Measurements from ENCODE around the gene LDLRAD4.

The LDLRAD4 gene

GRCh38 chr18:13269013-13269280, 50.4 kb downstream of the LDLRAD4 start:
- Histone ChIP-seq H3K18ac (ENCODE audit: low read depth in 1 of 2, low read length in 2 of 2) (no peak overlapping the region), H3K4ac (ENCODE audit: low read depth in 1 of 2, low read length in 2 of 2) (no peak overlapping the region), H3K9ac (ENCODE audit: low read length) (no peak overlapping the region), H4K91ac (ENCODE audit: low read length) (no peak overlapping the region), H2AK5ac (ENCODE audit: low read length, severe bottlenecking) (no peak overlapping the region), H2BK12ac (ENCODE audit: low read length in 2 of 2) (no peak overlapping the region), H4K8ac (ENCODE audit: low read length) (no peak overlapping the region), H3K4me2 (ENCODE audit: low read length, poor library complexity, severe bottlenecking) (no peak overlapping the region), H3K27ac (ENCODE audit: low read length, poor library complexity, severe bottlenecking) (no peak overlapping the region), H3K9me3 (ENCODE audit: control insufficient read depth, low read length) (no peaks in the 10 kb centered on the region), H3K36me3 (ENCODE audit: control insufficient read depth in 1 of 2, insufficient read depth in 2 of 2, low read depth in 1 of 2, low read length in 2 of 2) (no peaks in the 10 kb centered on the region), H3K4me1 (ENCODE audit: control insufficient read depth, insufficient read depth, low read depth, low read length) (peaks cover 5% of the 10 kb centered on the region), H3K14ac (ENCODE audit: low read length in 2 of 2) (no peak overlapping the region), H3K23ac (ENCODE audit: low read length in 2 of 2) (no peak overlapping the region), H2AFZ (ENCODE audit: low read depth, low read length) (no peak overlapping the region), H3K79me1 (replicated peaks; ENCODE audit: low read length, poor library complexity, severe bottlenecking) (no peaks in the 10 kb centered on the region), H3K27me3 (ENCODE audit: control insufficient read depth in 1 of 2, insufficient read depth in 1 of 2, low read length in 2 of 2) (peaks cover 5 to 41% of the 10 kb centered on the region in 2 experiments), H2BK120ac (ENCODE audit: low read depth, low read length) (no peak overlapping the region), H3K4me3 (ENCODE audit: insufficient read depth in 1 of 2, low read depth in 1 of 2, low read length in 2 of 2) (no peak overlapping the region), H2BK5ac (ENCODE audit: low read depth, low read length, poor library complexity, severe bottlenecking) (no peak overlapping the region), H2BK15ac (ENCODE audit: low read depth, poor library complexity, severe bottlenecking) (no peak overlapping the region)
- DNase-seq = no peak
- 100% methylated on average over 1 of the region's 1 CpG for WGBS

GRCh38 chr18:13269521-13270011, 51.0 kb downstream of the LDLRAD4 start:
- Histone ChIP-seq H2AK5ac (ENCODE audit: low read length, severe bottlenecking) (no peak overlapping the region), H2AFZ (ENCODE audit: low read depth, low read length) (no peak overlapping the region), H3K36me3 (ENCODE audit: control insufficient read depth in 1 of 2, insufficient read depth in 2 of 2, low read depth in 1 of 2, low read length in 2 of 2) (no peaks in the 10 kb centered on the region), H3K9ac (ENCODE audit: low read length) (no peak overlapping the region), H3K4ac (ENCODE audit: low read depth in 1 of 2, low read length in 2 of 2) (no peak overlapping the region), H3K18ac (ENCODE audit: low read depth in 1 of 2, low read length in 2 of 2) (no peak overlapping the region), H2BK12ac (ENCODE audit: low read length in 2 of 2) (no peak overlapping the region), H3K9me3 (ENCODE audit: control insufficient read depth, low read length) (no peaks in the 10 kb centered on the region), H4K8ac (ENCODE audit: low read length) (no peak overlapping the region), H3K14ac (ENCODE audit: low read length in 2 of 2) (no peak overlapping the region), H3K23ac (ENCODE audit: low read length in 2 of 2) (no peak overlapping the region), H3K4me1 (ENCODE audit: control insufficient read depth, insufficient read depth, low read depth, low read length) (peaks cover 5% of the 10 kb centered on the region), H3K27me3 (ENCODE audit: control insufficient read depth in 1 of 2, insufficient read depth in 1 of 2, low read length in 2 of 2) (peaks cover 7 to 43% of the 10 kb centered on the region in 2 experiments), H2BK5ac (ENCODE audit: low read depth, low read length, poor library complexity, severe bottlenecking) (no peak overlapping the region), H2BK120ac (ENCODE audit: low read depth, low read length) (no peak overlapping the region), H4K91ac (ENCODE audit: low read length) (no peak overlapping the region), H2BK15ac (ENCODE audit: low read depth, poor library complexity, severe bottlenecking) (no peak overlapping the region), H3K27ac (ENCODE audit: low read length, poor library complexity, severe bottlenecking) (no peak overlapping the region), H3K4me3 (ENCODE audit: insufficient read depth in 1 of 2, low read depth in 1 of 2, low read length in 2 of 2) (no peak overlapping the region), H3K4me2 (ENCODE audit: low read length, poor library complexity, severe bottlenecking) (no peak overlapping the region), H3K79me1 (replicated peaks; ENCODE audit: low read length, poor library complexity, severe bottlenecking) (no peaks in the 10 kb centered on the region)
- DNase-seq = no peak
- 88% methylated on average over 10 of the region's 10 CpGs for WGBS

- no peak overlapping the region for H4K8ac ChIP-seq (ENCODE audit: low read length)
- H2AFZ ChIP-seq (ENCODE audit: low read depth, low read length) = no peak overlapping the region
- no peak overlapping the region for H4K91ac ChIP-seq (ENCODE audit: low read length)
- no peak overlapping the region for H2BK15ac ChIP-seq (ENCODE audit: low read depth, poor library complexity, severe bottlenecking)
- H3K9me3 ChIP-seq (ENCODE audit: control insufficient read depth, low read length) = no peaks in the 10 kb centered on the region
- DNase-seq = no peak
- no peak overlapping the region for H3K18ac ChIP-seq (ENCODE audit: low read depth in 1 of 2, low read length in 2 of 2)
- no peak overlapping the region for H3K4me3 ChIP-seq (ENCODE audit: insufficient read depth in 1 of 2, low read depth in 1 of 2, low read length in 2 of 2)
- H2BK120ac ChIP-seq (ENCODE audit: low read depth, low read length) = no peak overlapping the region
- no peak overlapping the region for H3K27ac ChIP-seq (ENCODE audit: low read length, poor library complexity, severe bottlenecking)
- H2BK5ac ChIP-seq (ENCODE audit: low read depth, low read length, poor library complexity, severe bottlenecking) = no peak overlapping the region
- H3K23ac ChIP-seq (ENCODE audit: low read length in 2 of 2) = no peak overlapping the region
- peaks cover 7 to 39% of the 10 kb centered on the region in 2 experiments for H3K27me3 ChIP-seq (ENCODE audit: control insufficient read depth in 1 of 2, insufficient read depth in 1 of 2, low read length in 2 of 2)
- no peak overlapping the region for H2AK5ac ChIP-seq (ENCODE audit: low read length, severe bottlenecking)
- 92% methylated on average over 11 of the region's 11 CpGs for whole genome bisulfite sequencing
- no peak overlapping the region for H3K9ac ChIP-seq (ENCODE audit: low read length)
- H3K4me2 ChIP-seq (ENCODE audit: low read length, poor library complexity, severe bottlenecking) = no peak overlapping the region
- no peak overlapping the region for H3K14ac ChIP-seq (ENCODE audit: low read length in 2 of 2)
- no peaks in the 10 kb centered on the region for H3K79me1 ChIP-seq (replicated peaks; ENCODE audit: low read length, poor library complexity, severe bottlenecking)
- no peak overlapping the region for H2BK12ac ChIP-seq (ENCODE audit: low read length in 2 of 2)
- H3K4ac ChIP-seq (ENCODE audit: low read depth in 1 of 2, low read length in 2 of 2) = no peak overlapping the region
- peaks cover 5% of the 10 kb centered on the region for H3K4me1 ChIP-seq (ENCODE audit: control insufficient read depth, insufficient read depth, low read depth, low read length)
- no peaks in the 10 kb centered on the region for H3K36me3 ChIP-seq (ENCODE audit: control insufficient read depth in 1 of 2, insufficient read depth in 2 of 2, low read depth in 1 of 2, low read length in 2 of 2)
Observed at GRCh38 chr18:13270279-13270855, 51.8 kb downstream of the LDLRAD4 start.

- 91% methylated on average over 16 of the region's 16 CpGs for WGBS
- H3K18ac ChIP-seq (ENCODE audit: low read depth in 1 of 2, low read length in 2 of 2) = no peak overlapping the region
Observed at GRCh38 chr18:13271302-13271911, 52.8 kb downstream of the LDLRAD4 start.

More at GRCh38 chr18:13271302-13271911, 52.8 kb downstream of the LDLRAD4 start:
- Histone ChIP-seq H2AFZ (ENCODE audit: low read depth, low read length) (no peak overlapping the region), H2AK5ac (ENCODE audit: low read length, severe bottlenecking) (no peak overlapping the region), H2BK12ac (ENCODE audit: low read length in 2 of 2) (no peak overlapping the region), H2BK5ac (ENCODE audit: low read depth, low read length, poor library complexity, severe bottlenecking) (no peak overlapping the region), H4K8ac (ENCODE audit: low read length) (no peak overlapping the region), H3K4me3 (ENCODE audit: insufficient read depth in 1 of 2, low read depth in 1 of 2, low read length in 2 of 2) (no peak overlapping the region), H3K14ac (ENCODE audit: low read length in 2 of 2) (no peak overlapping the region), H3K9ac (ENCODE audit: low read length) (no peak overlapping the region), H2BK15ac (ENCODE audit: low read depth, poor library complexity, severe bottlenecking) (no peak overlapping the region), H4K91ac (ENCODE audit: low read length) (no peak overlapping the region), H3K9me3 (ENCODE audit: control insufficient read depth, low read length) (no peaks in the 10 kb centered on the region), H3K27me3 (ENCODE audit: control insufficient read depth in 1 of 2, insufficient read depth in 1 of 2, low read length in 2 of 2) (peaks cover 7 to 31% of the 10 kb centered on the region in 2 experiments), H3K4ac (ENCODE audit: low read depth in 1 of 2, low read length in 2 of 2) (no peak overlapping the region), H2BK120ac (ENCODE audit: low read depth, low read length) (no peak overlapping the region), H3K23ac (ENCODE audit: low read length in 2 of 2) (no peak overlapping the region), H3K4me1 (ENCODE audit: control insufficient read depth, insufficient read depth, low read depth, low read length) (peaks cover 5% of the 10 kb centered on the region), H3K79me1 (replicated peaks; ENCODE audit: low read length, poor library complexity, severe bottlenecking) (no peaks in the 10 kb centered on the region), H3K36me3 (ENCODE audit: control insufficient read depth in 1 of 2, insufficient read depth in 2 of 2, low read depth in 1 of 2, low read length in 2 of 2) (no peaks in the 10 kb centered on the region), H3K4me2 (ENCODE audit: low read length, poor library complexity, severe bottlenecking) (no peak overlapping the region), H3K27ac (ENCODE audit: low read length, poor library complexity, severe bottlenecking) (no peak overlapping the region)
- no peak for DNase-seq

Measured in mesenchymal stem cell (in vitro differentiated cells and primary cell).